H1 (cell line): ENCODE results near the gene PRX. TPM values are rescaled to one million over a fixed set of nuclear protein-coding genes. Genes with fewer than 3 reads are reported as not detected.
"Not testable (repeated sequence)": the region's sequence is repeated elsewhere in the genome, so short reads cannot be mapped to it uniquely, and the experiment has no call there.

Source experiments
- CTCF ChIA-PET: fragments of 300-600 bp; sonication (Branson Sonifier 250); formaldehyde crosslinking; loops from one replicate; lab custom pipeline; 2021; ENCODE audit not compliant: partially characterized antibody; lab: Charles Lee
- POLR2A ChIA-PET: fragments of 300-600 bp; sonication (Branson Sonifier 250); formaldehyde crosslinking; loops from one replicate; lab custom pipeline; 2021; ENCODE audit warnings: inconsistent platforms; ENCODE audit not compliant: partially characterized antibody; lab: Charles Lee
- DNase-seq, 2 experiments: peaks; one replicate each; pipeline versions ENCODE4 v3.0.0 to v3.0.0-alpha.2; 2010 to 2022; ENCODE audit warnings: low spot score in 2 of 2, low read depth in 1 of 2, mixed read lengths in 1 of 2
- FAIRE-seq: peaks from 2 replicates; lab custom pipeline; 2011; peaks lifted over from hg19 to GRCh38; lab: Jason Lieb, UNC
- H2AFZ ChIP-seq: 2 replicates; pipeline ENCODE4 v1.8.1; 2012; ENCODE audit warnings: low read length, inconsistent platforms
- H2AK5ac ChIP-seq: 2 replicates; pipeline ENCODE4 v1.6.1; 2013; ENCODE audit warnings: low read depth, low read length
- H2BK120ac ChIP-seq: replicated peaks from 2 replicates; pipeline ENCODE3; 2013; ENCODE audit warnings: low read depth, low read length, inconsistent platforms
- H2BK12ac ChIP-seq: 2 replicates; pipeline ENCODE4 v1.6.1; 2013; ENCODE audit warnings: low read depth, low read length
- H2BK15ac ChIP-seq: 2 replicates; pipeline ENCODE4 v1.6.1; 2013; ENCODE audit warnings: low read length
- H2BK20ac ChIP-seq: 2 replicates; pipeline ENCODE4 v1.6.1; 2013; ENCODE audit warnings: low read length
- H2BK5ac ChIP-seq: 2 replicates; pipeline ENCODE4 v1.6.1; 2013; ENCODE audit warnings: low read depth, low read length
- H3K14ac ChIP-seq: 2 replicates; pipeline ENCODE4 v1.6.1; 2013; ENCODE audit warnings: inconsistent platforms; ENCODE audit not compliant: insufficient read length
- H3K18ac ChIP-seq: 2 replicates; pipeline ENCODE4 v1.6.1; 2013; ENCODE audit warnings: low read length; ENCODE audit errors: extremely low read depth
- H3K23ac ChIP-seq: 2 replicates; pipeline ENCODE4 v1.6.1; 2013; ENCODE audit warnings: inconsistent platforms; ENCODE audit not compliant: insufficient read length
- H3K23me2 ChIP-seq: 2 replicates; pipeline ENCODE4 v1.6.1; 2013; ENCODE audit warnings: low read depth, low read length
- H3K27ac ChIP-seq: 2 replicates; pipeline ENCODE4 v1.6.1; 2011; ENCODE audit warnings: low read depth, low read length, inconsistent platforms
- H3K27me3 ChIP-seq, 4 experiments: replicated peaks in 1 of 4; 1 replicate in 1 of 4; 2 replicates in 3 of 4; pipeline versions ENCODE4 v1.6.1 to v1.8.1; 2011 to 2013; ENCODE audit warnings: low read length in 3 of 4, mild to moderate bottlenecking in 3 of 4, inconsistent platforms in 2 of 4, mixed read lengths in 2 of 4, moderate library complexity in 1 of 4; ENCODE audit not compliant: control insufficient read depth in 3 of 4, insufficient read depth in 3 of 4; ENCODE audit errors: extremely low read depth in 1 of 4
- H3K36me3 ChIP-seq, 4 experiments: 2 replicates each; pipeline versions ENCODE4 v1.6.1 to v1.8.1; 2011 to 2013; ENCODE audit warnings: mild to moderate bottlenecking in 4 of 4, low read length in 3 of 4, moderate library complexity in 2 of 4, control low read depth in 1 of 4, inconsistent platforms in 1 of 4; ENCODE audit not compliant: insufficient read depth in 4 of 4, control insufficient read depth in 2 of 4
- H3K4ac ChIP-seq: replicated peaks from 2 replicates; pipeline ENCODE3; 2013; ENCODE audit warnings: low read length, low read depth, mixed read lengths, inconsistent platforms; ENCODE audit not compliant: insufficient read length
- H3K4me1 ChIP-seq, 4 experiments: replicated peaks in 1 of 4; 1 replicate in 1 of 4; 2 replicates in 3 of 4; pipeline versions ENCODE4 v1.6.1 to v1.8.1; 2011 to 2013; ENCODE audit warnings: low read length in 3 of 4, inconsistent platforms in 2 of 4, mixed read lengths in 1 of 4; ENCODE audit not compliant: insufficient read depth in 4 of 4, control insufficient read depth in 3 of 4
- H3K4me2 ChIP-seq, 2 experiments: 2 replicates each; pipeline versions ENCODE4 v1.6.1 to v1.8.1; 2011 to 2013; ENCODE audit warnings: low read depth in 2 of 2, low read length in 2 of 2, control low read depth in 1 of 2, inconsistent platforms in 1 of 2, mild to moderate bottlenecking in 1 of 2; ENCODE audit not compliant: insufficient read depth in 1 of 2
- H3K4me3 ChIP-seq, 4 experiments: fragments of 200-600, 300-600 bp in 1 of 4; sonication (generic), shearing (Covaris generic), sonication (Bioruptor Twin) in 1 of 4; 2 replicates each; pipeline versions ENCODE4 v1.5.1 to v1.8.1; 2011 to 2016; ENCODE audit warnings: low read length in 4 of 4, low read depth in 3 of 4, control low read depth in 2 of 4, inconsistent platforms in 2 of 4, mild to moderate bottlenecking in 2 of 4, mixed read lengths in 1 of 4, moderate library complexity in 1 of 4; ENCODE audit not compliant: insufficient read depth in 2 of 4; ENCODE audit errors: extremely low read depth in 1 of 4
- H3K56ac ChIP-seq: replicated peaks from 2 replicates; pipeline ENCODE3; 2013; ENCODE audit warnings: low read depth, mild to moderate bottlenecking, mixed read lengths, low read length, inconsistent platforms; ENCODE audit not compliant: insufficient read length
- H3K79me1 ChIP-seq: 2 replicates; pipeline ENCODE4 v1.6.1; 2013; ENCODE audit warnings: low read depth, low read length, control low read depth
- H3K79me2 ChIP-seq, 2 experiments: 2 replicates each; pipeline versions ENCODE4 v1.6.1 to v1.8.1; 2012 to 2013; ENCODE audit warnings: low read length in 2 of 2, mild to moderate bottlenecking in 2 of 2, inconsistent platforms in 1 of 2; ENCODE audit not compliant: insufficient read depth in 2 of 2, control insufficient read depth in 1 of 2
- H3K9ac ChIP-seq, 4 experiments: replicated peaks in 1 of 4; 1 replicate in 1 of 4; 2 replicates in 3 of 4; pipeline versions ENCODE4 v1.6.1 to v1.8.1; 2011 to 2013; ENCODE audit warnings: low read depth in 3 of 4, low read length in 3 of 4, control low read depth in 2 of 4, mild to moderate bottlenecking in 2 of 4, moderate library complexity in 2 of 4, inconsistent platforms in 1 of 4; ENCODE audit errors: extremely low read depth in 1 of 4
- H3K9me3 ChIP-seq, 2 experiments: 2 replicates each; pipeline versions ENCODE4 v1.6.1 to v1.8.1; 2012 to 2013; ENCODE audit warnings: mild to moderate bottlenecking in 2 of 2, moderate library complexity in 2 of 2, control low read depth in 1 of 2, inconsistent platforms in 1 of 2, low read depth in 1 of 2, low read length in 1 of 2, mixed read lengths in 1 of 2; ENCODE audit not compliant: insufficient read depth in 2 of 2
- H4K20me1 ChIP-seq, 2 experiments: replicated peaks in 1 of 2; 2 replicates each; pipeline versions ENCODE3 to v1.8.1; 2011 to 2013; ENCODE audit warnings: inconsistent platforms in 2 of 2, low read length in 2 of 2, mild to moderate bottlenecking in 1 of 2; ENCODE audit not compliant: insufficient read depth in 2 of 2, control insufficient read depth in 1 of 2
- H4K5ac ChIP-seq: 2 replicates; pipeline ENCODE4 v1.6.1; 2013; ENCODE audit warnings: low read length, low read depth, mixed read lengths, inconsistent platforms; ENCODE audit not compliant: insufficient read length
- H4K8ac ChIP-seq: 2 replicates; pipeline ENCODE4 v1.8.0; 2013; ENCODE audit warnings: mild to moderate bottlenecking, moderate library complexity, low read length, inconsistent platforms; ENCODE audit not compliant: insufficient read depth; ENCODE audit errors: extremely low read depth
- H4K91ac ChIP-seq: replicated peaks from 2 replicates; pipeline ENCODE3; 2013; ENCODE audit warnings: low read length, mixed read lengths, inconsistent platforms; ENCODE audit not compliant: insufficient read length
- WGBS, 2 experiments: shearing (Covaris generic) in 1 of 2; methylation state at CpG; one replicate each; pipeline versions ENCODE4 v1.1.6 to v1.1.7; 2013 to 2015; ENCODE audit warnings: low lambda C conversion rate in 2 of 2, mixed read lengths in 2 of 2, inconsistent platforms in 1 of 2, low coverage in 1 of 2, missing lambda C conversion rate in 1 of 2; ENCODE audit not compliant: insufficient replicate concordance in 2 of 2, insufficient coverage in 1 of 2, insufficient read length in 1 of 2; ENCODE audit errors: extremely low coverage in 1 of 2, missing lambda C conversion rate in 1 of 2; 5-methylcytosine and 5-hydroxymethylcytosine counted together
- polyA plus RNA-seq, 7 experiments: library from polyadenylated mRNA; depleted of rRNA in 3 of 7; stranded (reverse) in 5 of 7; unstranded in 2 of 7; fragments of >200 nt in 5 of 7; fragments of 200-250 nt in 2 of 7; gene quantifications; 1 replicate in 5 of 7; 2 replicates in 1 of 7; 4 replicates in 1 of 7; pipeline versions ENCODE4 v1.2.1 to v1.2.3, GENCODE V29; 2011 to 2013; ENCODE audit warnings: missing spikeins in 2 of 7, mixed read lengths in 2 of 7
- total RNA-seq: library from RNA; stranded (reverse); fragmentation: NEBNext Ultra II Directional; extraction: Animal tissue kit (Norgen Biotek cat#: 25700); gene quantifications from 2 replicates; pipeline ENCODE4 v1.2.1, GENCODE V29; 2021

Gene PRX
- total and polyA plus RNA-seq, 2 of the 8 experiments (the other 6 are each of a cell fraction or from before 2014, with no cell fraction given): 2.8 to 5.8 TPM

DNA sequence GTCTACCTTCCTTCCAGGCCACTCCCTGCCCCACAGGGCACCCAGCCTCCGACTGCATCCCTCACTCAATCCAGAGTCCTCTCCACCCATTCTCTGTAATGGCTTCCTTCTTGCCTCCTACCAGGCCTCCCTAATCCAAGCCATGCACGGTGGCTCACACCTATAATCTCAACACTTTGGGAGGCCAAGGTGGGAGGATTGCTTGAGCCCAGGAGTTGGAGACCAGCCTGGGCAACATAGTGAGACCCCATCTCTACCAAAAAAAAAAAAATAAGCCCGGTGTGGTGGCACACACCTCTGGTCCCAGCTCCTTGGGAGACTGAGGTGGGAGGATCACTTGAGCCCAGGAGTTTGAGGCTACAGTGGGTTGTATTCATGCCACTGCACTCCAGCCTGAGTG lies 42.9 kb downstream of the PRX start:
- POLR2A ChIA-PET: interaction anchor here (1.2 to 3.2 kb wide), 5 partner anchors 11 to 36 kb away, joined by 3 to 25 read pairs (median 4); partner anchors contain the start of gene HIPK4
- H3K9me3 ChIP-seq, H2BK20ac ChIP-seq, H2BK120ac ChIP-seq, H3K9ac ChIP-seq, H3K79me1 ChIP-seq, H3K4me3 ChIP-seq, H4K8ac ChIP-seq, H2AFZ ChIP-seq, H4K91ac ChIP-seq, H3K14ac ChIP-seq, H3K23ac ChIP-seq, H2AK5ac ChIP-seq, H3K4ac ChIP-seq, H3K27me3 ChIP-seq, H4K5ac ChIP-seq, H3K4me2 ChIP-seq, H3K23me2 ChIP-seq, H2BK12ac ChIP-seq, FAIRE-seq, H4K20me1 ChIP-seq, H2BK5ac ChIP-seq, H2BK15ac ChIP-seq, DNase-seq, H3K18ac ChIP-seq, H3K79me2 ChIP-seq, H3K56ac ChIP-seq, H3K27ac ChIP-seq: not testable (repeated sequence)
- Histone ChIP-seq H3K4me1 (peaks cover 0 to 16% (median 10%) of the 10 kb centered on the region in 4 experiments; a peak in 6 of 7 replicates), H3K36me3 (peaks cover 10 to 55% (median 18%) of the 10 kb centered on the region in 4 experiments; a peak in 7 of 8 replicates)
- 91% methylated on average over 3 of the region's 3 CpGs; no CpG with 5 or more reads in 1 of the 2 experiments for WGBS, 2 experiments
- CTCF ChIA-PET: interaction anchor here (1.6 to 3.0 kb wide), 2 partner anchors 10 to 33 kb away, joined by 3 to 16 read pairs; no protein-coding TSS in a partner anchor
